HEK293 (cell line): ENCODE measurements around the gene SIN3A.
"Not testable (repeated sequence)": the region's sequence is repeated elsewhere in the genome, so short reads cannot be mapped to it uniquely, and the experiment has no call there.

Experiments
- CTCF ChIA-PET: fragments of 350-600 bp; formaldehyde crosslinking; extraction: SDS; loops from one replicate; lab custom pipeline; 2021; ENCODE audit warnings: antibody characterized with exemption; lab: Yijun Ruan, JAX
- POLR2A ChIA-PET: fragments of 300-600 bp; formaldehyde crosslinking; extraction: SDS; loops from one replicate; lab custom pipeline; 2020; ENCODE audit warnings: antibody characterized with exemption, inconsistent platforms; lab: Yijun Ruan, JAX
- H3K27ac ChIP-seq: fragments of 200-500 bp; sonication (Bioruptor generic); 2 replicates; pipeline ENCODE4 v1.5.1; 2014; ENCODE audit warnings: low read depth, low read length, control low read depth, inconsistent platforms; ENCODE audit errors: extremely low read depth
- H3K36me3 ChIP-seq, 2 experiments: fragments of 200-500 bp in 1 of 2; sonication (Bioruptor generic) in 1 of 2; 1 replicate in 1 of 2; 2 replicates in 1 of 2; pipeline ENCODE4 v1.5.1; 2014 to 2017; ENCODE audit warnings: inconsistent platforms in 2 of 2, low read length in 2 of 2; ENCODE audit not compliant: control insufficient read depth in 2 of 2, insufficient read depth in 1 of 2
- H3K4me1 ChIP-seq: fragments of 200-500 bp; sonication (Bioruptor generic); 2 replicates; pipeline ENCODE4 v1.5.1; 2014; ENCODE audit warnings: mild to moderate bottlenecking, low read length, inconsistent platforms; ENCODE audit not compliant: control insufficient read depth, insufficient read depth
- H3K4me3 ChIP-seq: 2 replicates; pipeline ENCODE4 v1.5.1; 2011; ENCODE audit warnings: low read depth, mild to moderate bottlenecking, control low read depth, low read length, moderate library complexity
- H3K9me3 ChIP-seq: fragments of 200-500 bp; sonication (Bioruptor generic); 2 replicates; pipeline ENCODE4 v1.5.1; 2014; ENCODE audit warnings: low read depth, low read length, inconsistent platforms; ENCODE audit not compliant: control insufficient read depth, insufficient read depth
- HOXD13 ChIP-seq: sonication (generic); formaldehyde crosslinking; IDR thresholded peaks from 2 replicates; pipeline ENCODE4 v1.8.0; 2022; ENCODE audit warnings: missing genetic modification reagents, borderline replicate concordance
- RBAK ChIP-seq: fragments of 450-650 bp; formaldehyde crosslinking; IDR thresholded peaks from 2 replicates; pipeline ENCODE4 v1.5.1; 2016; ENCODE audit warnings: missing biosample characterization, missing genetic modification characterization
- ZNF10 ChIP-seq: fragments of 450-650 bp; formaldehyde crosslinking; IDR thresholded peaks from 2 replicates; pipeline ENCODE4 v1.5.1; 2017; ENCODE audit warnings: missing biosample characterization, missing genetic modification characterization
- ZNF140 ChIP-seq: fragments of 450-650 bp; formaldehyde crosslinking; IDR thresholded peaks from 2 replicates; pipeline ENCODE4 v1.5.1; 2016; ENCODE audit warnings: missing biosample characterization, missing genetic modification characterization
- ZNF146 ChIP-seq: fragments of 450-650 bp; formaldehyde crosslinking; IDR thresholded peaks from 2 replicates; pipeline ENCODE4 v1.5.1; 2016; ENCODE audit warnings: missing biosample characterization, missing genetic modification characterization
- ZNF266 ChIP-seq: fragments of 450-650 bp; formaldehyde crosslinking; IDR thresholded peaks from 2 replicates; pipeline ENCODE4 v1.5.1; 2016; ENCODE audit warnings: missing biosample characterization, missing genetic modification characterization, low read depth
- ZNF280C ChIP-seq: fragments of 450-650 bp; formaldehyde crosslinking; IDR thresholded peaks from 2 replicates; pipeline ENCODE4 v1.5.1; 2016; ENCODE audit warnings: missing biosample characterization, missing genetic modification characterization
- ZNF571 ChIP-seq: fragments of 450-650 bp; formaldehyde crosslinking; IDR thresholded peaks from 2 replicates; pipeline ENCODE4 v1.5.0; 2017; ENCODE audit warnings: missing biosample characterization, missing genetic modification characterization
- ZNF664 ChIP-seq: fragments of 450-650 bp; formaldehyde crosslinking; IDR thresholded peaks from 2 replicates; pipeline ENCODE4 v1.5.1; 2016; ENCODE audit warnings: missing biosample characterization, missing genetic modification characterization
- ZNF777 ChIP-seq: fragments of 450-650 bp; formaldehyde crosslinking; IDR thresholded peaks from 2 replicates; pipeline ENCODE4 v1.5.1; 2017; ENCODE audit warnings: missing biosample characterization, missing genetic modification characterization, borderline replicate concordance
- TF ChIP-seq, protein P1 (sequence below): fragments of 450-650 bp; formaldehyde crosslinking; conservative IDR thresholded peaks from 2 replicates; pipeline ENCODE4 v1.5.1; 2016; ENCODE audit warnings: low read depth, missing biosample characterization, missing genetic modification characterization

The SIN3A gene

DNA sequence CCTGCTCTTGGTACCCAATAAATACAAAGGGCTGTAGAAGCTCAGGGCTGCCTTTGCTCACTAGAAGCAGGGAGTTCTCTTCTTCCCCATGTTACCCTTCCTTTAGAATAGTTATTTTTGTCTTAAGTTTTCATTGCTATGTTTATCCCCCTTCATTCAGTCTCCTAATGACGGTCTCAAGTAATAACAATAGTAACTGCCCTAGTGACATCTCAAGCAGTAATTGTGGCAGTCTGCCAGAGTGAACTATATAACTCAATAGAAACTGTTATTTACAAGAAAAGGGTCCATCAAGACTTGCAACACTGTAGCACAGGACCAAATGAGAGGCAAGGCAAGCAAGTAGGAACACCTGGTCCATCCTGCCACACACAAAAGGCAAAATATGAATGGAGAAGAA is 32.5 kb upstream of the SIN3A start (continued):
- TF ChIP-seq, protein P1, sequence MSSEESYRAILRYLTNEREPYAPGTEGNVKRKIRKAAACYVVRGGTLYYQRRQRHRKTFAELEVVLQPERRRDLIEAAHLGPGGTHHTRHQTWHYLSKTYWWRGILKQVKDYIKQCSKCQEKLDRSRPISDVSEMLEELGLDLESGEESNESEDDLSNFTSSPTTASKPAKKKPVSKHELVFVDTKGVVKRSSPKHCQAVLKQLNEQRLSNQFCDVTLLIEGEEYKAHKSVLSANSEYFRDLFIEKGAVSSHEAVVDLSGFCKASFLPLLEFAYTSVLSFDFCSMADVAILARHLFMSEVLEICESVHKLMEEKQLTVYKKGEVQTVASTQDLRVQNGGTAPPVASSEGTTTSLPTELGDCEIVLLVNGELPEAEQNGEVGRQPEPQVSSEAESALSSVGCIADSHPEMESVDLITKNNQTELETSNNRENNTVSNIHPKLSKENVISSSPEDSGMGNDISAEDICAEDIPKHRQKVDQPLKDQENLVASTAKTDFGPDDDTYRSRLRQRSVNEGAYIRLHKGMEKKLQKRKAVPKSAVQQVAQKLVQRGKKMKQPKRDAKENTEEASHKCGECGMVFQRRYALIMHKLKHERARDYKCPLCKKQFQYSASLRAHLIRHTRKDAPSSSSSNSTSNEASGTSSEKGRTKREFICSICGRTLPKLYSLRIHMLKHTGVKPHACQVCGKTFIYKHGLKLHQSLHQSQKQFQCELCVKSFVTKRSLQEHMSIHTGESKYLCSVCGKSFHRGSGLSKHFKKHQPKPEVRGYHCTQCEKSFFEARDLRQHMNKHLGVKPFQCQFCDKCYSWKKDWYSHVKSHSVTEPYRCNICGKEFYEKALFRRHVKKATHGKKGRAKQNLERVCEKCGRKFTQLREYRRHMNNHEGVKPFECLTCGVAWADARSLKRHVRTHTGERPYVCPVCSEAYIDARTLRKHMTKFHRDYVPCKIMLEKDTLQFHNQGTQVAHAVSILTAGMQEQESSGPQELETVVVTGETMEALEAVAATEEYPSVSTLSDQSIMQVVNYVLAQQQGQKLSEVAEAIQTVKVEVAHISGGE = no peak
- TF ChIP-seq ZNF280C (tag by site-specific recombination) = no peak
- no peak for TF ChIP-seq ZNF140 (tag by site-specific recombination)
- TF ChIP-seq HOXD13 (CRISPR knock-in tag) = no peak
- TF ChIP-seq, all 188 proteins: peak for 0

- not testable (repeated sequence) for H3K27ac ChIP-seq, H3K4me1 ChIP-seq, H3K9me3 ChIP-seq, H3K4me3 ChIP-seq
- H3K36me3 ChIP-seq = peaks cover 30 to 54% of the 10 kb centered on the region in 2 experiments
- POLR2A ChIA-PET = interaction anchor here (1.3 kb wide), 1 partner anchor 28 kb away, joined by 4 read pairs; no protein-coding TSS in a partner anchor
- CTCF ChIA-PET = interaction anchor here (0.5 to 0.6 kb wide), 4 partner anchors 8 to 353 kb away, joined by 3 to 5 read pairs (median 3); no protein-coding TSS in a partner anchor
These were observed 32.1 kb upstream of the SIN3A start for GRCh38 chr15:75483556-75483955.

GRCh38 chr15:75483106-75483505 is 31.6 kb upstream of the SIN3A start:
- no peaks in the 10 kb centered on the region for H3K4me1 ChIP-seq

DNA sequence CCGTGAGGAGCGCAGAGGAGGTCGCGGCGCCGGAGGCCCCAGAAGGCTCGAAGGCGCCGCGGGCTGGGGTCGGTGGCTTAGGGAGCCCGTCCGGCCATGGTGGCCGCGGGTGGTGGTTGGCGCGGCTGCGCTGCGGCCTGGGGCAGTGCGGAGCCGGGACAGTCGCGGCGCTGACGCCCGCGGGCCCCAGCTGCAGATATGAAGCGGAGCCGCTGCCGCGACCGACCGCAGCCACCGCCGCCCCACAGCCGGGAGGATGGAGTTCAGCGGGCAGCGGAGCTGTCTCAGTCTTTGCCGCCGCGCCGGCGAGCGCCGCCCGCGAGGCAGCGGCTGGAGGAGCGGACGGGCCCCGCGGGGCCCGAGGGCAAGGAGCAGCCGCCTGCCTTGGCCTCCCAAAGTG is 29.0 kb upstream of the SIN3A start:
- POLR2A ChIA-PET, CTCF ChIA-PET, H3K9me3 ChIP-seq, H3K4me3 ChIP-seq, H3K27ac ChIP-seq, H3K4me1 ChIP-seq: not testable (repeated sequence)
- peaks cover 9 to 52% of the 10 kb centered on the region in 2 experiments; a peak in 2 of 3 replicates for H3K36me3 ChIP-seq

More at GRCh38 chr15:75483106-75483505, 31.6 kb upstream of the SIN3A start:
- Histone ChIP-seq H3K4me3 (no peak overlapping the region), H3K9me3 (no peaks in the 10 kb centered on the region), H3K27ac (no peak overlapping the region), H3K36me3 (peaks cover 26 to 54% of the 10 kb centered on the region in 2 experiments)
- ChIA-PET CTCF (interaction anchor here (0.5 to 0.6 kb wide), 2 partner anchors 43 to 354 kb away, joined by 3 to 5 read pairs; no protein-coding TSS in a partner anchor), POLR2A (no interaction called here)
- TF ChIP-seq ZNF10 (tag by site-specific recombination) (peak; percentile 86; the same call in 1 of the 2 replicates), ZNF266 (tag by site-specific recombination) (no peak), ZNF146 (tag by site-specific recombination) (peak; percentile 69), ZNF777 (tag by site-specific recombination) (no peak), ZNF140 (tag by site-specific recombination) (peak; percentile 53; the same call in 1 of the 2 replicates), ZNF664 (no peak), RBAK (tag by site-specific recombination) (no peak), ZNF571 (tag by site-specific recombination) (no peak)
